IPS-18a (cell line): ENCODE results near the gene SCGB1D1.

ENCODE experiments used
- H3K27ac ChIP-seq: one replicate; pipeline ENCODE4 v1.5.1; 2013; ENCODE audit warnings: low read length
- H3K27me3 ChIP-seq: one replicate; pipeline ENCODE4 v1.6.1; 2013; ENCODE audit warnings: mild to moderate bottlenecking, low read length; ENCODE audit not compliant: control insufficient read depth, insufficient read depth
- H3K36me3 ChIP-seq: one replicate; pipeline ENCODE4 v1.6.1; 2013; ENCODE audit warnings: low read depth, low read length; ENCODE audit not compliant: control insufficient read depth
- H3K4me1 ChIP-seq: one replicate; pipeline ENCODE4 v1.6.1; 2013; ENCODE audit warnings: low read depth, low read length; ENCODE audit not compliant: control insufficient read depth
- H3K4me3 ChIP-seq: one replicate; pipeline ENCODE4 v1.5.1; 2013; ENCODE audit warnings: low read length
- H3K9ac ChIP-seq: one replicate; pipeline ENCODE4 v1.6.1; 2013; ENCODE audit warnings: mild to moderate bottlenecking, low read length, moderate library complexity
- H3K9me3 ChIP-seq: one replicate; pipeline ENCODE4 v1.6.1; 2013; ENCODE audit warnings: low read depth, low read length; ENCODE audit not compliant: control insufficient read depth

SCGB1D1 gene

GRCh38 chr11:62190011-62190410 lies at the start of gene SCGB1D1:
SCGB1D1 (plus strand) TSS chr11:62190216; CDS start chr11:62190285, 69 bp downstream.
- Histone ChIP-seq H3K4me3 (no peak within 1 kb of the TSS), H3K27me3 (no peaks in the 10 kb centered on the region), H3K9me3 (no peaks in the 10 kb centered on the region), H3K9ac (no peak within 1 kb of the TSS), H3K36me3 (no peaks in the 10 kb centered on the region), H3K27ac (no peak within 1 kb of the TSS), H3K4me1 (no peaks in the 10 kb centered on the region)

GRCh38 chr11:62140304-62141110 lies 49.5 kb upstream of the SCGB1D1 start:
- Histone ChIP-seq H3K27ac (no peak overlapping the region), H3K4me3 (no peak overlapping the region), H3K4me1 (no peaks in the 10 kb centered on the region), H3K36me3 (peaks cover 64% of the 10 kb centered on the region), H3K27me3 (no peaks in the 10 kb centered on the region), H3K9me3 (no peaks in the 10 kb centered on the region), H3K9ac (no peak overlapping the region)

GRCh38 chr11:62141111-62142042 lies 48.6 kb upstream of the SCGB1D1 start:
- Histone ChIP-seq H3K27me3 (no peaks in the 10 kb centered on the region), H3K4me1 (no peaks in the 10 kb centered on the region), H3K9me3 (no peaks in the 10 kb centered on the region), H3K4me3 (no peak overlapping the region), H3K27ac (no peak overlapping the region), H3K36me3 (peaks cover 72% of the 10 kb centered on the region), H3K9ac (no peak overlapping the region)

GRCh38 chr11:62142043-62142375 lies 48.0 kb upstream of the SCGB1D1 start:
- peaks cover 76% of the 10 kb centered on the region for H3K36me3 ChIP-seq
- no peaks in the 10 kb centered on the region for H3K4me1 ChIP-seq
- H3K27me3 ChIP-seq, result no peaks in the 10 kb centered on the region
- no peak overlapping the region for H3K4me3 ChIP-seq
- no peak overlapping the region for H3K27ac ChIP-seq
- no peak overlapping the region for H3K9ac ChIP-seq
- H3K9me3 ChIP-seq, result no peaks in the 10 kb centered on the region

- Histone ChIP-seq H3K36me3 (peaks cover 85% of the 10 kb centered on the region), H3K4me3 (no peak overlapping the region), H3K27me3 (no peaks in the 10 kb centered on the region), H3K27ac (no peak overlapping the region), H3K9me3 (no peaks in the 10 kb centered on the region), H3K9ac (no peak overlapping the region), H3K4me1 (no peaks in the 10 kb centered on the region)
These were observed 47.1 kb upstream of the SCGB1D1 start for GRCh38 chr11:62142921-62143320.

- H3K9ac ChIP-seq, result no peak overlapping the region
- H3K4me3 ChIP-seq, result no peak overlapping the region
- no peaks in the 10 kb centered on the region for H3K4me1 ChIP-seq
- H3K36me3 ChIP-seq, result peaks cover 86% of the 10 kb centered on the region
- H3K27ac ChIP-seq, result no peak overlapping the region
- H3K27me3 ChIP-seq, result no peaks in the 10 kb centered on the region
- H3K9me3 ChIP-seq, result no peaks in the 10 kb centered on the region
These were observed 46.3 kb upstream of the SCGB1D1 start for GRCh38 chr11:62143727-62144126.

GRCh38 chr11:62144641-62145255 lies 45.3 kb upstream of the SCGB1D1 start:
- no peak overlapping the region for H3K9ac ChIP-seq
- peaks cover 86% of the 10 kb centered on the region for H3K36me3 ChIP-seq
- no peaks in the 10 kb centered on the region for H3K9me3 ChIP-seq
- no peak overlapping the region for H3K27ac ChIP-seq
- no peaks in the 10 kb centered on the region for H3K27me3 ChIP-seq
- no peak overlapping the region for H3K4me3 ChIP-seq
- H3K4me1 ChIP-seq, result no peaks in the 10 kb centered on the region

- H3K4me1 ChIP-seq, result no peaks in the 10 kb centered on the region
- H3K36me3 ChIP-seq, result peaks cover 86% of the 10 kb centered on the region
- no peaks in the 10 kb centered on the region for H3K27me3 ChIP-seq
- no peak overlapping the region for H3K4me3 ChIP-seq
- H3K9ac ChIP-seq, result no peak overlapping the region
- H3K9me3 ChIP-seq, result no peaks in the 10 kb centered on the region
- H3K27ac ChIP-seq, result no peak overlapping the region
These were observed 44.6 kb upstream of the SCGB1D1 start for GRCh38 chr11:62145261-62145871.

GRCh38 chr11:62146476-62147200 lies 43.4 kb upstream of the SCGB1D1 start:
- Histone ChIP-seq H3K9ac (no peak overlapping the region), H3K9me3 (no peaks in the 10 kb centered on the region), H3K4me1 (no peaks in the 10 kb centered on the region), H3K36me3 (peaks cover 87% of the 10 kb centered on the region), H3K27ac (no peak overlapping the region), H3K27me3 (no peaks in the 10 kb centered on the region), H3K4me3 (no peak overlapping the region)

GRCh38 chr11:62147545-62147944 lies 42.5 kb upstream of the SCGB1D1 start:
- Histone ChIP-seq H3K9ac (no peak overlapping the region), H3K27ac (no peak overlapping the region), H3K36me3 (peaks cover 81% of the 10 kb centered on the region), H3K4me3 (no peak overlapping the region), H3K27me3 (no peaks in the 10 kb centered on the region), H3K9me3 (no peaks in the 10 kb centered on the region), H3K4me1 (no peaks in the 10 kb centered on the region)
